Right lobe of liver (tissue), 4 donors: ENCODE data around the gene CDC42BPA.

Source experiments
- CTCF ChIP-seq, 4 donors: fragments of 200-600 bp in 3 of 4; fragments of 450-650 bp in 1 of 4; IDR thresholded peaks; one replicate each; pipeline versions ENCODE4 v1.5.1 to v1.8.0; 2016 to 2022; ENCODE audit warnings: antibody characterized with exemption in 4 of 4, mild to moderate bottlenecking in 2 of 4
- POLR2A ChIP-seq: fragments of 450-650 bp; IDR thresholded peaks from one replicate; pipeline ENCODE4 v1.6.1; 2017; ENCODE audit warnings: antibody characterized with exemption, mild to moderate bottlenecking
- donor health status: DM: no; HTN: no; CAD: no.
- donor health status: DM: no; HTN: no; CAD: no.
- donor health status: DM: no; HTN: yes; CAD: no.

GRCh38 chr1:227305894-227306626 lies 12.2 kb downstream of the CDC42BPA start:
- no peak for TF ChIP-seq CTCF (IDR thresholded peaks at IDR 0.05)
- TF ChIP-seq POLR2A, result no peak
